NCI-H69 (cell line): ENCODE measurements around the gene VPS13D.

Experiments used
- DNase-seq: peaks from one replicate; lab custom pipeline; 2025; lab: John Stamatoyannopoulos, UW

Gene VPS13D

DNA sequence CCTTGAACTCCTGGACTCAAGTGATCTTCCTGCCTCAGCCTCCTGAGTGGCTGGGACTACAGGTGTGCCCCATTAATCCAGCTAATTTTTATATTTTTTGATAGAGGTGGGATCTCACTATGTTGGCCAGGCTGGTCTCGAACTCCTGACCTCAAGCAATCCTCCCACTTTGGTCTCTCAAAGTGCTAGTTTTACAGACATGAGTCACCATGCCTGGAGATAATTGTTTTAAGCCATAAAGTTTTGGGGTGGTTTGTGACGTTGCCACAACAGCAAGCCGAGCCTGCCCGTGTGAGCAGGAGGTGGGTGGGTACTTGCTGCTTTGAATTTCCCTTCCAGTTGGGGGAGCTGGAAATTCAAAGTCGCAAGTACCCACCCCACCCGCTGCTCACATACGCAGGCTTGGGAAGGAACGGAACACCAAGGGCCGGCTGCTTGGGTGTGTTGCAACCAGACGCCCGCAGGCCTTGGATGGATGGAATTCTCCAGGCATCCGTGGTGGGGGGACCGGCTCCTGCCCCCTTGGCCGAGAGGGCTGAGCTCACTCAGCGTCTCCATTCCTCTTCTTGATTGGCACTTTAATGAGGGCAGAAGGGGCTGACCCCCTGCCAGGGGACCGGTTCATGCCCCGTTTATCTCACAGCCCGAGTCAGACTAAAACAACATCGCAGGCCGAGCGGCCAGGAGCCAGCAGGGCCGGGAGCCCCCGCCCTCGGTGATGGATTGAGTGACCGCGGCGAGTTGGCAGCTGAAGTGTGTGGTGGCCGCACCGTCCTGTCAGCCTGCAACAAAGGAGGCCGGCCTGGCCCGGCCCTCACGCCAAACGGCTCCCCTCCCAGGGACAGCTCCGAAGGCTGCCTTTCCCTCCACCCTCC lies 310.1 kb downstream of the VPS13D start:
- no peak for DNase-seq

DNA sequence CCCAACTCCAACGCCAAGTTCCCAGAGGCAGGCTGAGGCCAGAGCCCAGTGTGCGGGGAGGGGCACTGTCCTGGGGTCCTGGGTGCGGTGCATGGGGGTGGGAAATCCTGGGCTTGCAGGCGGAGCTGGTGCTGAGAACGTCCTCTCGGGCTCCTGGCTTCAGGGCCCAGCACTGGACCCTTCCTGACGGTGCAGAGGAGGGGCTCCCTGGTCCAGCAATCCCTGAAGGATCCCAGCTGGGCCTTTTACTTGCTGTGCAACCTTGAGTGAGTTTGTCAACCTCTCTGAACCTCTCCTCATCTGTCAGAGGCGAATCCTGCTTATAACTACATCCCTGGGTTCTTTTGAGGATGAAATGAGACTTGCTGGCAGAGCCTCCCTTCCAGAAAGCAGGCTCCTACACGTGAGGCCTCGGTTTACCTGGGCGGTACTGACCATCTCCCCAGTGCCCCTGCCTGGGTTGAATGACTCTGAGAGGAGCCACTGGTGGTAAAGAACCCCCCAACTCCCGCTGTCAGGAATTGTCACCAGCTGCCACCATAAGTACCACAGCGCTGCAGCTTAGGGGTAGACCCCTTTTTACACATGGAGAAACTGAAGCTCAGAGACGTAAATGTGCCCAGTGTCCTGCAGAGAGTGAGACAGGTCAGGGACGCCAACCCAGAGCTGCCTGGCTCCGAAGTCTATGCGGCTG lies 310.9 kb downstream of the VPS13D start:
- no peak for DNase-seq

DNA sequence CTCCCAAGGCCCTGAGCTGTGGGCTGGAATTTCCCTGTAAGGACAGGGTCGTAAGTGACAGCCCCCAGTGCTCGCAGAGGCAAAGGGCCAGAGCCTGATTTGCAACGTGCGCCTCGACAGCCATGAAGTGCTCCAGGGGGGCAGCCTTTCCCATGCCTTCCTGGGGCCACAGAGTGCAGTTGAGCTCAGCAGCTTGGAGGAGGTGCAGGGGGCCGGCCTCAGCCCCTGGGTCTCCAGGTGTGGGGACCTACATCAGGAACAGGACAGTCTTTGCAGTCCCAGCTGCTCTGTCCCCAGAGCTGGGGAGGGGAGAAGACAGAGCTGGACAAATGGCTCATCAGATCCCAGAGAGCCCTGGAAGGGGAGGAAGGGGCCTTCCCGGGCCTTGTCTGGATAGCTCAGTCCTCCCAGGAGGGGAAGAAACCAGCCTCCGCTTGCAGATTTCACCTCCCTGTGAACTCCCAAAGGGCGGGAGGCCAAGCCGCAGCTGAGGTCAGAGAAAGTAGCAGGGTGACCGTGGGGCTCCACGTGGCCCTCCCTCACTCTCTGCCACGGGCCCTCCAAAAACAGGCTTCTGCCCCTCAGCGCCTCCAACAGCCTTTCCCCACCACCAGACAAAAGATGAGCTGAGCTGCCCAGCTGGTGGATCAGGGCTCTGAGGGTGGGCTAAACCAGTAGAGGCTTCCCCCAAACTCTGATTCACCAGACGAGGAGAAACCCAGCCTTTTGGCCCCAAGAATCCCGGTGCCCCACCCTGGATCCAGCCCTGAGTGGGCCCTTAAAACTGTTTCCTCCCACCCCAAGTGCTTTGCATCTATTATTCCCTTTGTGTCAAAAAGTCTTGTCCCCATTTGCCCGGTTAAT lies 311.7 kb downstream of the VPS13D start:
- DNase-seq, result no peak

DNA sequence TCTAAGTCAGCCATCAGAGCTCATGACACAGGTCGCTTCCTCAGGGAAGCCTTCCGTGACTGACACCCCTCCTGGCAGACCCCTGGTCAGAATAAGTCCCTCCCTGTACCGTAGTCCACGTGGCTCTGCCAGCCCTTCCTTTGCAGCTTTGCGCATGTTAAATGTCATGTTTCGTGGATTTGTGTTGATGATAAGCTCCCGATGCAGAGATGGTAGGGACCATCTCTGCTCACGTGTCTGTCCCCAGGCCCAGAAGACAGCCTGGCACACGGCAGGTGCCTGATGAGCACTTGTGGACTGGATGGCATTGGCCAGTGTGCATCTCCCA lies 312.3 kb downstream of the VPS13D start:
- no peak for DNase-seq

DNA sequence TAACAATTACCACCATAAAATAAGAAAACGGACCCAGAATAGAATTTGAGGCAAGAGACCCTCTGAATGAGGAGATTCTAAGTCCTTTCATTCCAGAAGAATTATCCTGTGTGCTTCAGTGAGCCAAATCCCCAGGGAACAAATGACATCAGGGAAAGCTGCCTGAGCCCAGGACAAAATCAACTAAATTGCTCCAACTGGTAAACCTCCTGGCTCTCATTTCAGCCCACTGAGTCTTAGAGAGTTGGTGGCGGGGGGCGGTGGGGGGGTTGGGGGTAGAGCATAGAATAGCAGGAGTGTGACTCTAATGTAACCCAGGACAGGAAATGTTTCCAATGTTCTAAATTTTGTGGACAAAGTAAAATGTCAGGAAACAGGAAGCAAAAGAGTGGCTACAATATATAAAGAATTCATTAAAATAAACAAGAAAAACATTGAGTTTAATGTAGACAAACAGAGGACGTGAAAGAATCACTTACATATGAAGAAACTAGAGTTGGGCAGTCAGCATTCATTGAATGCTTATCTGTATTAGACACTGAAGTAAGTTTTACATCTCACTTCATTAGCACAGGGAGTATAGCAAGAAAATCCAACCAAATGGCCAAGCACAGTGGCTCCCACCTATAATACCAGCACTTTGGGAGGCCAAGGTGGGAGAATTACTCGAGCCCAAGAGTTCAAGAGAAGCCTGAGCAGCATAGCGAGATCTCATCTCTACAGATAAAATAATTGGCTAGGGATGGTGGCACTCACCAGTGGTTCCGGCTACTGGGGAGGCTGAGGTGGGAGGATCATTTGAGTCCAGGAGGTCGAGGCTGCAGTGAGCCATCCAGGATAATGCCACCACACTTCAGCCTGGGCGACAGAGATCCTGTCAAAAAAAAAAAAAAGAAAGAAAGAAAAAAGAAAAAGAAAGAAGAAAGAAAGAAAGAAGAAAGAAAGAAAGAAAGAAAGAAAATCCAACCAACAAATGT lies 313.1 kb downstream of the VPS13D start:
- DNase-seq, result no peak

DNA sequence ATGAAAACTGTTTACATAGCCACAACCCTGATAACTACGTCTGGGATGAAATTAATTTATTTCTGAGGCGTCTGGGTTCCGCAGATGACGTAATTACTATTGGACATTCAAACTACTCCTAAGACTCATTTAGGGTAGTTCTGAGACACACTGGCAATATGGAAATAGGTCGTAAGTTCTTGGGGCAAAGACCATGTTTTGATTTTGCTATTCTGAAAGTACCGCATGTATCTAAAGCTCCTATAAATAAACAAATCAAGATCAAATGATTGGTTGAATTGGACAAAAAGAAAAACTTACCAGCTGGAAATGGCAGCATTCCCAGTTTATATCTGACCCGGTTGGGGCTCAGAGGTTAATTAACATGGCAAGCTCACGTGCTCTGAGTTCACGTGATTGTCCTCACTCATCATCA lies 313.9 kb downstream of the VPS13D start:
- no peak for DNase-seq

DNA sequence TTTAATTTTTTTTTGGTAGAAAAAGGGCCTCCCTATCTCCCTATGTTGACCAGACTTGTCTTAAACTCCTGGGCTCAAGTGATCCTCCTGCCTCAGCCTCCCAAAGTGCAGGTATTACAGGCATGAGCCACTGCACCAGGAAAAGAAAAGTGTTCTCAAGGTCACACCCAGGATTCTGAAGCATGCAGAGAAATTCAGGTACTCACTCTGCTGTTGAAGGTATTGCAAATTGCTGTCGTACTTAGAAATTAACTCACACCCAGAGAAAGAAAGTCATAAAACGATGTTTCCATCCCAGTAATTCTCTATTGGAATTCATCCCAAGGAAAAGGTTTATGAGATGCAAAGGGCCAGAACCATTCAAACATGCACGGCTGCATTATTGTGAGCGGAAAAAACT lies 314.5 kb downstream of the VPS13D start:
- DNase-seq, result no peak

DNA sequence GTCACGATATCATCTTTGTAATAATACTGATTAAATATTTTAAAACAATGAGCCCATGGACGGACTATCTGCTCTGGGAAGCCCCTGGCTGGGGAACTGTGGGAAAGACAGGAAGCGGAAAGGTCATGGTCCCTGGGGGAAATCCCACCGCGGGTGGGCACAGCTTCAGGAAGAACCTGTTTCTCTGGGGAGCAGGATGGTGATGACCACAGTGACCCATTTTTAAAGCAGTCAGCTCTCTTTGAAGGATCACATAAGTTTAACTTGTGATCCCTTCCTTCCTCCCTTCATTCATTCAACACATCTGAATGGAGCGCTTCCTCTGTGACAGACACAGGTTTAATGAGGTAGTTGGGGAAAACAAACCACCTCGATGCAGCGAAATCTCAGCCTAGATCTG lies 315.2 kb downstream of the VPS13D start:
- no peak for DNase-seq

DNA sequence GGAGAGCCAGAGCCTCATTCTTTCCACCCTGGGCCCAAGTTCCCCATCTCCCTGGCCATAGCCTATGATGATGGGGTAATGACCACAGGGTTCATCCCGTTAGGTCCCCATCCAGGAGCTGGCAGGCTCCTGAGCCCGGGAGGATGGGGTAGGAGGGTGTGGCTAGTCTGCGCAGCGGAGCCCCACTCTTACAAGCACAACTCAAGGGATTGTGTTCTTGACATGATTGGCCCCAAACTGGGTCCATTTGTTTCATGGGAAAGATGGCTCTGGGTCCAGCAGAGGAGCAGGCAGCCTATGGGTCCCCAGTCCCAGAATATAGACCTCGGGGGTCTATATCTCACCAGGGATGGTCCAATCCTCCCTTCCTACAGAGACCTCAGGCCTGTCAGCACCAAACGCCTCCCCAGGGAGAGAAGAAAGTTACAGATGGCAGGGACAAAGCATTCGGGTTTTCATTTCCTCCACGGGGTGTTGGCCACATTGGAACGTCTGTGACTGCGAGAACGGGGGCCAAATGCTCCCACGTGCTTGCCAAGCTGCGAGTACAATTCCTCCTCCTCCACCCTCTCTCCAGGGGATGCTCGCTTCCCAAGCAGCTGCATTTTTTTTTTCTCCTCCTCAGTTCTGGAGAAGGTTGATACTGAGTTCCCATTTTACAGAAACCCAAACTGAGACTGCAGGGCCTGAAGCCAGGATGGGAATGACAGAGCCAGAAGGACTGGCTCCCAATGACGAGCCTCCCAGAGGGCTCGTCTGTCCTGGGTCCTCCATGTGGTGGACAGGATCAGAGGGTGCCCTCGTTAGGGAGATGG lies 317.1 kb downstream of the VPS13D start:
- DNase-seq, result no peak

DNA sequence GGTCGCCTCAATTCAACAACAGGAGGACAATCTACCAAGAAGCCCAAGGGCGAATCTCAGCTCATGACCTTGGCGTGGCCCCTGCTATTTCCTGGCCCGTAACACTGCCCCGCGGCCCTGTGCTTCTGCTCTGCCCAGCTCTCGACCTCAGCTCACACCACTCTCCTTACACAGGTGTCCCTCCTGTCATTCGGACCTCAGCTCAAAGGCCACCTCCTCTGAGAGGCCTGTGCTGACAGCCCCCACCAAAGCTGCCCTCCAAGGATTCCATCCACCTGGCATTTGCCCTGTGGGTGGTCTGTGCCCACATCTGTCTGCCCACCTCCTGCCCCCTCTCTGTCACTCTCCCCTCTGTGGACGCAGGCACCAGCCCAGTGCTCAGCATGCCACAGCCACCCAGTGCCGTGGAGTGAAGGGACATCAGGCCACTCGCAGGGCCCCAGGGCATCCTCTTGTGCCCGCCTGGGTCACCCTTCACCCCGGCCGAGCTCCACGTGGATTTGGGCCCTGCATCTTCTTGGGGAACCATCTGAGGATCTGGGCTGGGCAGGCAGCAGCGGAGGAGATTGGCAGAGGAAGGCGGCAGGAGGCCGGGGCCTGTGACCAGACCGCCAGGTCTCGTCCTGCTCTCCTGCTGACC lies 317.9 kb downstream of the VPS13D start:
- no peak for DNase-seq

DNA sequence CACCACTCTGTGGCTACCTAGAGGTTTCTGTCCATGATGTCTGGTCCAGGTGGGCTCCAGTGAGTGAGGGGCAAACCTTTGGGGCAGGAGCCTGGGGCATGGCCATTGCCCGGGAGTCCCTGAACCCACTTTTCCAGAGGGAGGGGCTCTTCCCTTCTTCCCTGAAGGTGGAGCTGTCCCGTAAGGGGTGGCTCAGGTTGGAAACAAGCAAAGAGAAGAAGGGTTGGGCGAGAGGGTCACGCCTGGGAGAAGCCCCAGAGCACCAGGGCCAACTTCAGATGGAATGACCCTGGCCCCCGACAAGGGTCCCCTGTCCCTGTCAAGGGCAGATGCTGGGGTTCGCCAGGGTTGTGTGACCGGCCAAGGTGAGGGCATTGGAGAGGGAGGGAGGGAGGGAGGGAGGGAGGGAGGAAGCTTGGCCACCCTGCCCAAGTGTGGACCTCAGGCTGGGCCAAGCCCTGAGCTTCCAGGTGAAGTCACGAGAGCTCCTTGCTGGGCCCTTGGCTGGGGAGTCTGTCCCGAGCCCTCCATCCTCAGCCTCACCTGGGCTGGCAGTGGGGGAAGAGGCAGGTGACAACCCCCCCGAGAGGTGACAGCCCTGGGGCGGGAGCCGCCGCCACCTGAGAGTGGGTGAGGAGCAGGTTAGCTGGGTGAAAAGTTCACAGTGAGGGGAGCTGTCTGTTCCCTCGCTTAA lies 318.6 kb downstream of the VPS13D start:
- DNase-seq, result no peak

DNA sequence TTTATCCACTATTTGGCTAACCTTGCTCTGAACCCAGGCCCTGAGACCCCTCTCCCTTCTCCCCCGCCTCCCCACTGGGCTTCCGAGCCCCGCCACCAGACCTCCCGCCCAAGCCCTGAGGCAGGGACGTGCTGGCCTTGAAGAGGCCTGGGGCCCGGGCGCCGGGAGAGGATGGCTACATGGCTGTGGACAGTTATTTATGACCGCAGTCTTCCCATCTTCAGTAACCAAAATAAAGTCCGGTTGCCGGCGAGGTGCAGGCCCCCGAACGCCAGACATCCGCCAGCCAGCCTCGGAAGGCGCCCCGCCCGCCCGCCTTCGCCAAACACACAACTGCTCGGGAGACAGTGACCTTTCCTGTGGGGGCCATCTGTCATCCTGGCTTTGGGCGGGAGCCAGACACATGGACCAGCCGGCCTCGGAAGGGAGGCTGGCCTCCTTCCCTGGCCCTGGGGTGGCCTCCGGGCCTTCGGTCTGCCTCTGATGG lies 319.2 kb downstream of the VPS13D start:
- DNase-seq, result peak; percentile 59

DNA sequence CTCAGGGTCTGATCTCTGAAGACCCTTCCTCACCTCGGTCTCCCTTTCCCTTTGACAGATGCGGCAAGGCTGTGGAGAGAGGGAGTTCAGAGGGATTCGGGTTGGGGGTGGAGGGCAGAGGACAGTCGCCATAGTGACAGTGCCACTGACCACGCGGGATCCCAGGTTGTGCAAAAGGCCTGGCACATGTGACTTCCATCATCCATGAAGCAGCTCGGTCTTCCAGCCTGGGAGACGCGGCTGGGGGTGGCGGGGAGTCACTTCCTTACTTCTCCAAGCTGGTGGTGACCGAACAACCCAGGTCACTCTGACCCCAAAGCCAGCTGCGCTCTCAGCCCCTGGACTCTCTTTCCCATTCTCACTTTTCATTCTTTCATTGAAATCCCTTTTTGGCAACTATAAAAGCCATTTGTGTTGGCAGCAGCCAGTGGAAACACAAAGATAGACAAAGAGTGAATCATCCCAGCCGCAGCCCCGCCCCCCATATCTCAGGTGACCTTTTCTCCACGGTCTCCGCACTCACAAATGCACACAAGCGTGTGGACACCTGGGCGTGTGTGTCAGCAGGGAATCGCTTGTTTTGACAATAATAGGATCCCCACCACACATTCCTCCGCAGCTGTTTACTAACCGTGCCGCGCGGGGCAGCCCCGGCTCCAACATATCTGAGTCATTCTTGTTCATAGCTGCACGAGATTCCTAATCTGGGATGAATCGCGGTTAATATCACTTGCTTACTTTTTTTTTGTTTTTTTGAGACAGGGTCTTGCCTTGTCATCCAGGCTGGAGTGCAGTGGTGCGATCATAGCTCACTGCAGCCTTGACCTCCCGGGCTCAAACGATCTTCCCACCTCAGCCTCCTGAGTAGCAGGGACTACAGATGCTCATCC lies 319.9 kb downstream of the VPS13D start:
- peak; percentile 77 for DNase-seq

DNA sequence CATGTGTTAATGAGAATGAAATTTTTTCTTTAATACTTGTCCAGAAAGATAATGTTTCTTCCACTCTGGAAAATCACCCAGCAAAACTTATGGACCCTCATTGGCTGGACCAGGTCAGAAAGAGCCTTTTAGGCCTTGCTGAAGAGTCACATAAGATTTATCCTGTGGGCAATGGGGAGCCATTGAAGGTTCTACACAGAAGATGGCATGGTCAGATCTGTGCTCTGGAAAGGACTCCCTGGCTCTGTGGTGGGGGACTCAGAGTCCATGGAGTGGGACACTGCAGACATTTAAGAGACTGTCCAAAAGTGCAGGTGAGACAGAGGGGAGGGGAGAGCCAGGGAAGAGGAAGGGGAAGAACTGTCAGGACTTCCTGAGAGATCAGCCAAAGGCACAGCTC lies 321.8 kb downstream of the VPS13D start:
- no peak for DNase-seq

DNA sequence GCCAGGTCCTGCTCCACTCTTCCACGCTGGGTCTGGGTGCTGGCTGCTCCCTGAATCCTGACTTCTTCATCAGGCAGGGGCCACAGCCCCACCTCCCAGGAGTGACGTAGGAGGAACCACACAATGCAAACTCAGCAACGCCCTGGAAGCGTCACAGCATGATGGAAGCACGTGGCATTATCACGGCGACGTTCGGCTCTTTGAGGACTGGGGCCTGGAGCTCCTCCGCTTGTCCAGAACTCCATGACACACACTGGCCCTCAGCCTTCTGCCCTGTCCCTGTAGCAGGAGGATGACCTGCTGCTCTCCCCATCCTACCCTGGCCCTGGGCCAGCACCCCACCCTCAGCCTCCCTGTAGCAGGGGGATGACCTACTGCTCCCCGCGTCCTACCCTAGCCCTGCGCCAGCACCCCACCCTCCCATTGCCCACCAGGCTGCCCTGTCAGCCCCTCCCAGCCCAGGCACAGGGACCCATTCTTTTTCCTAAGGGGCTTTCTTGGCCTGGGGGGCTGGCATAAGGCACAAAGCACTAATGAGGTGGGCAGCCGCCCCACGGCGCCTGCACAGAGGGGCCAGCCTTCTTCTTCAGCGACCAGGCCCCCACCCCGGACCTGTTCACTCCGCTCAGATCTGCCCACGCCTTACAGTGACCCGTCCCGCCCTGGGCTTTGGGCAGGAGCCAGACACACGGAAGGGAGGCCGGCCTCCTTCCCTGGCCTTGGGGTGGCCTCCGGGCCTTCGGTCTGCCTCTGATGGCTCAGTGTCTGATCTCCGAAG lies 322.5 kb downstream of the VPS13D start:
- DNase-seq, result no peak

DNA sequence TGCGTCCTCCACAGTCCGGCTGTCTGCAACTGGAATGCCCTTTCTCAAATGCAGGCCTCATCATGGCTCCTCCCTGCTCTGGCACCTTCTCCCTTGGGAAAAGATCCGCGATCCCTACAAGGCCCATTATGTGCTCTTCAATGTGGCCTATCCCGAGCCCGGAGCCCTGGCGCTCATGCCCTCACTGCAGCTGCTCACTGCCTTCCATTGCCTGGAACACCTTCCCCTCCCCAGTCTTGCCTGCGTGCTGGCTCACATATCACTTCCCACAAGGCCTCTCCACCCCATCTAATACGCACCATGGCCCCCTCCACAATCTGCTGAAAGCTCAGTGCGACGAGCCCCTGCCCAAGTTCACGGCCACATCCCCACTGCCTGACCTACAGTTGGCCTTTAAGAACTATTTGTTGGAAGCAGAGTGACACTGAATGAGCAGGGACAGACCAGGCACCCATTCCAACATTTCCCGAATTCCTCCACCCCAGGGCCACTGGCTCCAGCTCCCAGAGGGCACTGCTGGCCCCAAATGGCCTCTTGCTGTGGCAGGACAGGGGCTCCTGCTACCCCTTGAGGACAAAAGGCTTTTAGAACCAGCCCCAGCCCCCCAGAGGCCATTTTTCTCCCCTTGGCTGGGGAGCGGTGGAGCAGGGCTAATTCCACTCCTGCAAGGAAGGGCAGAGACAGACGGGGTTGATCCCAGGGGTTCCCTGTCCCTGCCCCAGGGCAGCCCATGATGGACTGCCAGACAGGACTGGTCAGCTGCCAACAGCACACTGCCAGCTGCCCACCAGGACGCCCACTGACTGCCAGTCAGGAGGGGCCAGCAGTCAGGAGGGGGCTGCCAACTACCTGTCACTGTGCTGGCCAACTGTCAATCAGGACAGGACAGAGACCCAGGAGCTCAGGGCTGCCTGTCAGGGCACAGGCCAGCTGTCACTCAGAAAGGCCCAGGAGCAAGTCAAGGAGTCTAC lies 323.4 kb downstream of the VPS13D start:
- no peak for DNase-seq
